Epithelial cell of esophagus (primary cell): ENCODE data around the gene CRIM1.

Experiments used
- DNase-seq: peaks from one replicate; pipeline ENCODE4 v3.0.0; 2010; ENCODE audit warnings: low read depth
- H3K4me3 ChIP-seq: 2 replicates; pipeline ENCODE4 v1.5.1; 2011; ENCODE audit warnings: mild to moderate bottlenecking, low read length, control low read depth
- TF ChIP-seq, protein P1 (sequence below): IDR thresholded peaks from 2 replicates; pipeline ENCODE4 v1.5.1; 2011; ENCODE audit warnings: low read depth, mild to moderate bottlenecking, low read length, control low read depth, inconsistent platforms; ENCODE audit not compliant: insufficient read depth; ENCODE audit errors: missing control alignments

CRIM1 gene

DNA sequence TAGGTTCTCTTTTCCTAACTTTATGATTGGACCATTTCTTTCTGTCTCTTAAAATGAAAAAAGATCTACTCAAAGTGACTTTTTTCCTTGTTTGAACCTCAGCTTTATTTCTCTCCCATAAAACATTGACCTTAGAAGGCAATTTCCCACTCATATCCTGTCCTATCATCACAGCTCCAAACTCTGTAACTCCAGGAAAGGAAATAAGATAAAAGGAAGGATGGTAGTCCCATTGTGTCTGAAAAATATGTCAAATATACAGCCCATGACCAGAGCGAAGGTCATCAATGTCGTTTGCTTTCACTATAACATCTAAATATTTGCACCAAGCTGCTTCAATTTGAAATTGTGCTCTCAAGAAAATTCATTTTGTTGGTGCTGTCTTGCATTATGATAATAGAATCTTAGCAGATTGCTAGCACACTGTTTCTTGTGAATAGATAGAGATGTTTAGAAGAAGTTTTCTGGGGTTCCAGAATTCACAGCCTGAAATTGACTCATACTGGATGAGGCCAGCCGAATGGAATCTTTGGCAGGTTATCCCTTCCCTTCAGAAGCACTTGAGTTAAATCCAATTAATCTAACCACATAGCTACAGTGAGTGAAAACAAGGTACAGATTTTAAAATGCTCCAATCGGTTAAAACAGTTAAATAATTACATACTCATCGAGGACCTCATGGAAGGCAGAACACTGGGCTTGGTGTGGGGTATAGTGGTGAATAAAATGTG lies 95.1 kb downstream of the CRIM1 start:
- no peak overlapping the region for H3K4me3 ChIP-seq
- TF ChIP-seq, protein P1, sequence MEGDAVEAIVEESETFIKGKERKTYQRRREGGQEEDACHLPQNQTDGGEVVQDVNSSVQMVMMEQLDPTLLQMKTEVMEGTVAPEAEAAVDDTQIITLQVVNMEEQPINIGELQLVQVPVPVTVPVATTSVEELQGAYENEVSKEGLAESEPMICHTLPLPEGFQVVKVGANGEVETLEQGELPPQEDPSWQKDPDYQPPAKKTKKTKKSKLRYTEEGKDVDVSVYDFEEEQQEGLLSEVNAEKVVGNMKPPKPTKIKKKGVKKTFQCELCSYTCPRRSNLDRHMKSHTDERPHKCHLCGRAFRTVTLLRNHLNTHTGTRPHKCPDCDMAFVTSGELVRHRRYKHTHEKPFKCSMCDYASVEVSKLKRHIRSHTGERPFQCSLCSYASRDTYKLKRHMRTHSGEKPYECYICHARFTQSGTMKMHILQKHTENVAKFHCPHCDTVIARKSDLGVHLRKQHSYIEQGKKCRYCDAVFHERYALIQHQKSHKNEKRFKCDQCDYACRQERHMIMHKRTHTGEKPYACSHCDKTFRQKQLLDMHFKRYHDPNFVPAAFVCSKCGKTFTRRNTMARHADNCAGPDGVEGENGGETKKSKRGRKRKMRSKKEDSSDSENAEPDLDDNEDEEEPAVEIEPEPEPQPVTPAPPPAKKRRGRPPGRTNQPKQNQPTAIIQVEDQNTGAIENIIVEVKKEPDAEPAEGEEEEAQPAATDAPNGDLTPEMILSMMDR, result no peak
- peak; percentile 64 for DNase-seq

GRCh38 chr2:36451512-36451911 lies 95.9 kb downstream of the CRIM1 start:
- TF ChIP-seq, protein P1, result no peak
- no peak for DNase-seq
- no peak overlapping the region for H3K4me3 ChIP-seq

GRCh38 chr2:36452260-36452659 lies 96.7 kb downstream of the CRIM1 start:
- no peak for DNase-seq
- TF ChIP-seq, protein P1, result no peak
- no peak overlapping the region for H3K4me3 ChIP-seq

DNA sequence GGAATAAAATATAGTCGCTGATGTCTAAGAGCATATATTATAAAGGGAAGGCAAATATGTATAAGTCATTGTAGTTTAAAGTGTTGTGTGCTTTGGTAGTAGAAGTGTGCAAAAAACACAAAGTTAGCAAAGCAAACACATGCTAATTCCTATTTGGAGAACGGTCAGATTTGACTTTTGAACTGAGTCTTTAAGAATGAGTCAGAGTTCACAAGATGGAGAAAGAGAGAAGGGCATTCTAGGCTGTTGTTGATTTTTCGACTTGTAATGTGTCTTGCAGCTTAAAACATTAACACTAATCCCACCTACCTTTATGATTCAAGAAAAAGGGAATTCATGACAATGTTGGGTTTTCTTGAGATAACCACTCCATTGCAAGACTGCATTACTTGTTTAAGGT lies 98.1 kb downstream of the CRIM1 start:
- TF ChIP-seq, protein P1, result no peak

GRCh38 chr2:36455011-36455410 lies 99.4 kb downstream of the CRIM1 start:
- no peak overlapping the region for H3K4me3 ChIP-seq
- TF ChIP-seq, protein P1, result no peak
- DNase-seq, result no peak

More for the DNA sequence above, 98.1 kb downstream of the CRIM1 start:
- DNase-seq, result no peak
- no peak overlapping the region for H3K4me3 ChIP-seq

DNA sequence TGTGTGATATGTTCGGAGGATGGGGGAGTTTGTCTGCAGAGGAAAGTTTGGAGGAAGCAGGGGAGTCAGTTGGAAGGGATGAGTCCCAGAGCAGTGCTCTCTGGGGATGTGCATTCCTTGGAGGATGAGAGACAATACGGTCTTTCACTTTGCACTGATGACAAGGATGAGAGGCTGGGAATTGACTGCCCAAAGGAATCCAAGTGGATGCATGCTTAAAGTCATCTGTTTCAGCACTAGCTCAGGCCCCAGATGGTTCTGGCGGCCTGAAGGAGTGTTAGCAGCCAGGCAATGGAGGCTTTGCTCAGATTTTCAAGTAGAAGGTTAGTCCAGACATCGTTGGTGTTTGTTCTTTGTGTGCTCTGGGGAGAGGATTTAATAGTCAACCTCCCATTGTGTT lies 100.2 kb downstream of the CRIM1 start:
- no peak overlapping the region for H3K4me3 ChIP-seq
- DNase-seq, result no peak
- TF ChIP-seq, protein P1, result no peak
